Measurements from ENCODE around the gene C1QTNF1.

The C1QTNF1 gene

GRCh38 chr17:79091226-79091670 is 67.3 kb downstream of the C1QTNF1 start:
- no peak for DNase-seq (ENCODE audit: low read depth in 3 of 3)

- DNase-seq (ENCODE audit: low read depth in 3 of 3), result no peak
Observed at GRCh38 chr17:79092567-79092966, 68.6 kb downstream of the C1QTNF1 start.

GRCh38 chr17:79093270-79093669 is 69.3 kb downstream of the C1QTNF1 start:
- DNase-seq (ENCODE audit: low read depth in 3 of 3), result no peak

- no peak for DNase-seq (ENCODE audit: low read depth in 3 of 3)
Observed at GRCh38 chr17:79094261-79094660, 70.3 kb downstream of the C1QTNF1 start.

- DNase-seq (ENCODE audit: low read depth in 3 of 3), result no peak
Observed at GRCh38 chr17:79095345-79096055, 71.5 kb downstream of the C1QTNF1 start.

- no peak for DNase-seq (ENCODE audit: low read depth in 3 of 3)
Observed at GRCh38 chr17:79096477-79096876, 72.5 kb downstream of the C1QTNF1 start.

- DNase-seq (ENCODE audit: low read depth in 3 of 3), result no peak
Observed at GRCh38 chr17:79097226-79098055, 73.5 kb downstream of the C1QTNF1 start.

- DNase-seq (ENCODE audit: low read depth in 3 of 3), result no peak
Observed at GRCh38 chr17:79098282-79098867, 74.4 kb downstream of the C1QTNF1 start.

Measured in stimulated activated CD4-positive, alpha-beta T cell treated with anti-CD3 and anti-CD28 coated beads, TNF-alpha, amount 100 ng/mL, for 4 hours (primary cell).